WTC11 (cell line): ENCODE results near the gene KIAA1755. TPM values are rescaled to one million over a fixed set of nuclear protein-coding genes. Genes with fewer than 3 reads are reported as not detected.

Experiments used
- ATAC-seq: fragments of 200-7000 bp; cut with Tn5 transposase; 2 replicates; pipeline ENCODE4 v1.10.0; 2021; ENCODE audit warnings: mild to moderate bottlenecking, moderate library complexity
- CTCF ChIA-PET: fragments of 300-600 bp; sonication (Branson Sonifier 250); formaldehyde crosslinking; loops from one replicate; lab custom pipeline; 2021; ENCODE audit warnings: antibody characterized with exemption; lab: Charles Lee
- POLR2A ChIA-PET: fragments of 350-600 bp; sonication (Branson Sonifier 250); formaldehyde crosslinking; loops from one replicate; lab custom pipeline; 2021; ENCODE audit warnings: antibody characterized with exemption; lab: Charles Lee
- DNase-seq: peaks from one replicate; pipeline ENCODE4 v3.0.0; 2021; ENCODE audit warnings: low spot score
- H3K27ac Mint-ChIP-seq: 2 replicates; pipeline ENCODE4 v1.8.0; 2021; ENCODE audit warnings: mixed read lengths
- H3K27me3 Mint-ChIP-seq: 2 replicates; pipeline ENCODE4 v1.8.0; 2021; ENCODE audit warnings: low read depth, mild to moderate bottlenecking, moderate library complexity, mixed read lengths
- H3K36me3 Mint-ChIP-seq: 2 replicates; pipeline ENCODE4 v1.8.0; 2021; ENCODE audit warnings: mixed read lengths
- H3K4me1 Mint-ChIP-seq: 2 replicates; pipeline ENCODE4 v1.8.0; 2022; ENCODE audit warnings: mixed read lengths
- H3K4me3 Mint-ChIP-seq: 2 replicates; pipeline ENCODE4 v1.8.0; 2021; ENCODE audit warnings: mild to moderate bottlenecking, moderate library complexity, mixed read lengths
- H3K9me3 Mint-ChIP-seq: 2 replicates; pipeline ENCODE4 v1.8.0; 2021; ENCODE audit warnings: mixed read lengths
- ATF2 ChIP-seq: sonication (generic); formaldehyde crosslinking; IDR thresholded peaks from 2 replicates; pipeline ENCODE4 v1.8.1; 2022; ENCODE audit warnings: low read depth, missing genetic modification reagents, borderline replicate concordance
- CBFB ChIP-seq: sonication (generic); formaldehyde crosslinking; IDR thresholded peaks from 2 replicates; pipeline ENCODE4 v1.8.1; 2022; ENCODE audit warnings: mild to moderate bottlenecking, low read depth, missing genetic modification reagents
- CTCF ChIP-seq: fragments of 200-600 bp; IDR thresholded peaks from 2 replicates; pipeline ENCODE4 v1.8.0; 2022; ENCODE audit warnings: antibody characterized with exemption
- E2F1 ChIP-seq: sonication (generic); formaldehyde crosslinking; IDR thresholded peaks from 2 replicates; pipeline ENCODE4 v1.8.0; 2022; ENCODE audit warnings: mild to moderate bottlenecking, missing genetic modification reagents
- ESRRA ChIP-seq: sonication (generic); formaldehyde crosslinking; IDR thresholded peaks from 2 replicates; pipeline ENCODE4 v1.8.1; 2022; ENCODE audit warnings: mild to moderate bottlenecking, missing genetic modification reagents, borderline replicate concordance
- FOXK1 ChIP-seq: sonication (generic); formaldehyde crosslinking; IDR thresholded peaks from 2 replicates; pipeline ENCODE4 v1.8.0; 2022; ENCODE audit warnings: mild to moderate bottlenecking, moderate library complexity, missing genetic modification reagents
- HMGA2 ChIP-seq: fragments of 250-450 bp; sonication (Bioruptor Pico); IDR thresholded peaks from 2 replicates; pipeline ENCODE4 v1.4.0; 2021; ENCODE audit warnings: mild to moderate bottlenecking, moderate library complexity
- MLX ChIP-seq: sonication (generic); formaldehyde crosslinking; IDR thresholded peaks from 2 replicates; pipeline ENCODE4 v1.8.1; 2023; ENCODE audit warnings: mild to moderate bottlenecking, missing genetic modification reagents, moderate library complexity
- MYBL2 ChIP-seq: sonication (generic); formaldehyde crosslinking; IDR thresholded peaks from 2 replicates; pipeline ENCODE4 v1.8.1; 2023; ENCODE audit warnings: mild to moderate bottlenecking, moderate library complexity, missing genetic modification reagents
- NFYB ChIP-seq: sonication (generic); formaldehyde crosslinking; conservative IDR thresholded peaks from 2 replicates; pipeline ENCODE4 v1.8.0; 2022; ENCODE audit warnings: low read depth, missing genetic modification reagents
- OVOL2 ChIP-seq: fragments of 250-450 bp; sonication (Bioruptor Pico); IDR thresholded peaks from 2 replicates; pipeline ENCODE4 v1.9.0; 2021; ENCODE audit warnings: mild to moderate bottlenecking, borderline replicate concordance
- PRRX2 ChIP-seq: fragments of 250-450 bp; sonication (Bioruptor Pico); IDR thresholded peaks from 2 replicates; pipeline ENCODE4 v1.8.0; 2021; ENCODE audit warnings: mild to moderate bottlenecking
- SMAD3 ChIP-seq: sonication (generic); formaldehyde crosslinking; IDR thresholded peaks from 2 replicates; pipeline ENCODE4 v1.8.0; 2022; ENCODE audit warnings: missing genetic modification reagents, mild to moderate bottlenecking, borderline replicate concordance
- TP53 ChIP-seq: sonication (generic); formaldehyde crosslinking; IDR thresholded peaks from 2 replicates; pipeline ENCODE4 v1.8.1; 2023; ENCODE audit warnings: mild to moderate bottlenecking, missing genetic modification reagents
- ZNF138 ChIP-seq: sonication (generic); formaldehyde crosslinking; conservative IDR thresholded peaks from 2 replicates; pipeline ENCODE4 v1.8.1; 2022; ENCODE audit warnings: mild to moderate bottlenecking, moderate library complexity, missing genetic modification reagents
- ZNF232 ChIP-seq: sonication (generic); formaldehyde crosslinking; IDR thresholded peaks from 2 replicates; pipeline ENCODE4 v1.8.0; 2022; ENCODE audit warnings: mild to moderate bottlenecking, missing genetic modification reagents
- ZNF281 ChIP-seq: sonication (generic); formaldehyde crosslinking; IDR thresholded peaks from 2 replicates; pipeline ENCODE4 v1.8.0; 2023; ENCODE audit warnings: mild to moderate bottlenecking, missing genetic modification reagents
- ZNF423 ChIP-seq: fragments of 250-450 bp; sonication (Bioruptor Pico); IDR thresholded peaks from 2 replicates; pipeline ENCODE4 v2.1.2; 2022; ENCODE audit warnings: mild to moderate bottlenecking, moderate library complexity
- ZNF671 ChIP-seq: fragments of 250-450 bp; sonication (Bioruptor Pico); IDR thresholded peaks from 2 replicates; pipeline ENCODE4 v1.8.0; 2021; ENCODE audit warnings: mild to moderate bottlenecking
- ZSCAN18 ChIP-seq: fragments of 250-450 bp; sonication (Bioruptor Pico); IDR thresholded peaks from 2 replicates; pipeline ENCODE4 v2.1.2; 2022; ENCODE audit warnings: mild to moderate bottlenecking, moderate library complexity
- total RNA-seq: library from RNA; stranded (reverse); gene quantifications from 3 replicates; pipeline ENCODE4 v1.2.3, GENCODE V29; 2021

Gene KIAA1755
- total RNA-seq, 1 experiment from 2014 or later: 0.50 TPM

- no peaks in the 10 kb centered on the region for H3K9me3 Mint-ChIP-seq
These were observed 43.6 kb downstream of the KIAA1755 start for GRCh38 chr20:38216746-38217595.

GRCh38 chr20:38216201-38216600 lies 44.3 kb downstream of the KIAA1755 start:
- CTCF ChIA-PET: interaction anchor here (1.2 to 9.8 kb wide), 5 partner anchors 27 to 159 kb away, joined by 5 to 134 read pairs (median 6); no protein-coding TSS in a partner anchor
- DNase-seq: no peak
- TF ChIP-seq ZNF232 (CRISPR knock-in tag) (no peak), ATF2 (CRISPR knock-in tag) (no peak), HMGA2 (no peak), ZNF138 (no peak), ZNF671 (CRISPR knock-in tag) (no peak), PRRX2 (CRISPR knock-in tag) (no peak), TP53 (CRISPR knock-in tag) (no peak), MLX (CRISPR knock-in tag) (no peak), OVOL2 (CRISPR knock-in tag) (no peak), ZNF281 (CRISPR knock-in tag) (no peak), ESRRA (no peak), FOXK1 (CRISPR knock-in tag) (no peak), ZSCAN18 (CRISPR knock-in tag) (no peak)
- TF ChIP-seq, all 79 proteins: peak for 0
- Mint-ChIP-seq H3K9me3 (no peaks in the 10 kb centered on the region), H3K27ac (no peak overlapping the region), H3K27me3 (no peaks in the 10 kb centered on the region), H3K4me1 (peaks cover 2% of the 10 kb centered on the region; the same call in 1 of the 2 replicates), H3K36me3 (no peaks in the 10 kb centered on the region), H3K4me3 (no peak overlapping the region)
- POLR2A ChIA-PET: no interaction called here
- ATAC-seq: no peak

More at GRCh38 chr20:38216746-38217595, 43.6 kb downstream of the KIAA1755 start:
- no peak for TF ChIP-seq ZNF423 (CRISPR knock-in tag)
- no peak for TF ChIP-seq CTCF
- no peak for TF ChIP-seq NFYB
- no peak for TF ChIP-seq E2F1
- TF ChIP-seq MYBL2 (CRISPR knock-in tag): no peak
- no peak for TF ChIP-seq CBFB (CRISPR knock-in tag)
- no peak for TF ChIP-seq SMAD3
- H3K36me3 Mint-ChIP-seq: no peaks in the 10 kb centered on the region
- no peak for ATAC-seq
- H3K4me1 Mint-ChIP-seq: peaks cover 2% of the 10 kb centered on the region; the same call in 1 of the 2 replicates
- no peaks in the 10 kb centered on the region for H3K27me3 Mint-ChIP-seq
- no peak for DNase-seq
- no peak overlapping the region for H3K27ac Mint-ChIP-seq
- no peak overlapping the region for H3K4me3 Mint-ChIP-seq
- ChIA-PET POLR2A (interaction anchor here (0.6 kb wide), 1 partner anchor 132 kb away, joined by 10 read pairs; no protein-coding TSS in a partner anchor), CTCF (interaction anchor here (1.1 to 9.8 kb wide), 7 partner anchors 88 to 192 kb away, joined by 3 to 134 read pairs (median 6); no protein-coding TSS in a partner anchor)
